Measurements from ENCODE around the gene ANKLE1. TPM values are rescaled to one million over a fixed set of nuclear protein-coding genes. Genes with fewer than 3 reads are reported as not detected.

The ANKLE1 gene, protein sequence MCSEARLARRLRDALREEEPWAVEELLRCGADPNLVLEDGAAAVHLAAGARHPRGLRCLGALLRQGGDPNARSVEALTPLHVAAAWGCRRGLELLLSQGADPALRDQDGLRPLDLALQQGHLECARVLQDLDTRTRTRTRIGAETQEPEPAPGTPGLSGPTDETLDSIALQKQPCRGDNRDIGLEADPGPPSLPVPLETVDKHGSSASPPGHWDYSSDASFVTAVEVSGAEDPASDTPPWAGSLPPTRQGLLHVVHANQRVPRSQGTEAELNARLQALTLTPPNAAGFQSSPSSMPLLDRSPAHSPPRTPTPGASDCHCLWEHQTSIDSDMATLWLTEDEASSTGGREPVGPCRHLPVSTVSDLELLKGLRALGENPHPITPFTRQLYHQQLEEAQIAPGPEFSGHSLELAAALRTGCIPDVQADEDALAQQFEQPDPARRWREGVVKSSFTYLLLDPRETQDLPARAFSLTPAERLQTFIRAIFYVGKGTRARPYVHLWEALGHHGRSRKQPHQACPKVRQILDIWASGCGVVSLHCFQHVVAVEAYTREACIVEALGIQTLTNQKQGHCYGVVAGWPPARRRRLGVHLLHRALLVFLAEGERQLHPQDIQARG
- not detected for total RNA-seq (ENCODE audit: insufficient read depth, low replicate concordance)

DNA sequence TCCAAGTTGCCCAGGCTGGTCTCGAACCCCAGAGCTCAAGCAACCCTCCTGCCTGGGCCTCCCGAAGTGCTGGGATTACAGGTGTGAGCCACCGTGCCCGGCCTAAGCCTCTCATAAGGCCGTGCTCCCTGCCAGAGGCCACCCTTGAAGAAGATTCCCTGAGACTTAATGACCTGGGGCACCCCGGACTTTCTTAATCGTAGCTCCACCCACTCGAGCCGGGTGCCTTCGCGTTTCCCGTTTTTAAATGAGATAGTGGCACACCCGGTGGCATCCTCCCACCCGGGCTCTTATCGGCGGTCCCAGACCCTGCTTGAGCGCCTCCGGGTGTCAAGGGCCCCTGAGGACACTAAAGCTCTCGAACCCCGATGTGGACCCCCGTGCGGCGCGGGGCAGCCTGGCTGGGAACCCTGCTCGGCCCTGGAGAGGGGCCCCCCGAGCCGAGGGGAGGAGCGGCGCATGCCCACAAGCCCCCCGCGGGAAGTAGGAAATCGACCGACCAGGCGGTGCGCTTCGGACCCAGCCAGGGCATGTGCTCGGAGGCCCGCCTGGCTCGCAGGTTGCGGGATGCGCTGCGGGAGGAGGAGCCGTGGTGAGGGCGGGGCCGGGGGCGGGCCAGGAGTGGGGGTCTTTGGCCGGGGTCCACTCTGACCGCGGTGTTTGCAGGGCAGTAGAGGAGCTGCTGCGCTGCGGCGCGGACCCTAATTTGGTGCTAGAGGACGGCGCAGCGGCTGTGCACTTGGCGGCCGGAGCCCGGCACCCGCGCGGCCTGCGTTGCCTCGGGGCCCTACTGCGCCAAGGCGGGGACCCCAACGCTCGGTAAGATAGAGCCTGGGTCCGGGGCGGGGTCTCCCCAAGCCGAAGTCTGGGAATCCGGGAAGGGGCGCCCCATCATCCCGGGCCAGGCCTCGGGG, at the start of gene ANKLE1:
Gene ANKLE1, plus strand, starts transcription at position 511 of the 914 bp plus-strand sequence. Its CDS starts 20 bp downstream, at position 531.
- DNase-seq (ENCODE audit: low spot score) = peak; percentile 55

DNA sequence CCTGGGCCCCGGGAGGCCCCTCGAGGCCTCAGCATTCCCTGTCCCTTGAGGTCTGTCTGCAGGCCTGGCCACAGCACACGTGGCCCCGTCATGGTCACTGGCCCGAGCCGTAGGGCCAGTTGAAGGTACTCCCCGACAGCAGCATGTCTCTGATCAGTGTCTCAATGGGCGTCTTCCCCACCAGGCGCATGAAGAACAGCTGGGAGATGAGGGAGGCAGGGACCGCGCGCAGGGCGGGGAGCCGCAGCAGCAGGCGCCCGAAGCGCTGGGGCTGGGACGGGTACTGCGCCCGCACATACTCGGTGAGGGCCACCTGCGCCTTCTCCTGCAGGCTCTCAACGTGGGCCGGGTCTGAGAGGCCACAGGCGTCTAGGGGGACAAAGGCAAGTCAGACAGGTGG, 49.4 kb upstream of the ANKLE1 start:
- no peak for DNase-seq (ENCODE audit: low spot score)

DNA sequence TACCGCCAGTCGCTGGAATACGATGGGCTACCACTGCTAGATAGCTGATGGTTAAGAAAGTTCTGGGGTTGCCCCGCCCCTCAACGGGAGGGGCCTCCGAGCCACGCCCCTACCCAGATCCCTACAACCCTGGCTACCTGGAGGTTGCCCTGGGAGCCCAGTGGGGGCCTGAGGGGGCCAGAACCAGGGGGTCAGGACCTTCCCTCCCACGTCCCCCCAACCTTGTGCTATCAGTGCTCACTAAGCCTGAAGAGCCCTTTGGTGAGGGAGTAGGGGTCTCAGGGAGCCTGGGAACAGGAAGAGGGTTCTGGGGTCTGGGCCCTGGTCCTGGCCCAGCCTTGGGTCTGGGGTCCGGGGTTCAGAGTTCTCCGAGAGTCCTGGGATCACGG, 46.8 kb upstream of the ANKLE1 start:
- no peak for DNase-seq (ENCODE audit: low spot score)

DNA sequence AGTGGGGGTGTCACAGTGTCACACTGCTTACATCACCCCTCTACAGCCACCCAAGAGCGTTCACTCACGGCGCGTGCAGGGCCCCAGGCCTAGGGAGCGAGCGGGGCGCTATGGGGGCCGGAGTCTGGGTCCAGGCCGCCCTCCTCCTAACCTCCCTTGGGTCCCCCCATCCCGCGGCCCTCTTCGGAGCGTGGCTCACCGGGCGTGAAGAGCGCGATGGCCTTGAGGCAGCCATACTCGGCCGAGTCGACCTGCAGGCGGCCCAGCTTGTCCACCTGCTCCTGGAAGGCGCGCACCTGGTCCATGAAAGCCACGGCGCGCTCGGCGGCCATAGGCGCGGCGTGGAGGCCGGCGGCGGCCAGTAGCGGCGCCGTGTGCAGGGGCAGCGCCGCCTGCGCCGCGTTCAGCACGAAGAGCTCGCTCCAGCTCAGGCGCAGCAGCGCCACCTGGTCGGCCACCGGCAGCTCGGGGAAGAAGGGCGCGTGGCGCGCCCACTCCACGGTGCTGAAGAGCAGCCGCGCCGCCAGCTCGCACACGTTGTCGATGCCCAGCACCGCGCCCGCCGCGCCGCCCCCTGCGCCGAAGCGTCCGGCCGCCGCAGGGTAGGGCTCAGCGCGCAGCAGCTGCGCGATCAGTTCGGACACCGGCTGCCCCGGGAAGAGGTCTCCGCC, 46.3 kb upstream of the ANKLE1 start:
- DNase-seq (ENCODE audit: low spot score) = peak; percentile 76

DNA sequence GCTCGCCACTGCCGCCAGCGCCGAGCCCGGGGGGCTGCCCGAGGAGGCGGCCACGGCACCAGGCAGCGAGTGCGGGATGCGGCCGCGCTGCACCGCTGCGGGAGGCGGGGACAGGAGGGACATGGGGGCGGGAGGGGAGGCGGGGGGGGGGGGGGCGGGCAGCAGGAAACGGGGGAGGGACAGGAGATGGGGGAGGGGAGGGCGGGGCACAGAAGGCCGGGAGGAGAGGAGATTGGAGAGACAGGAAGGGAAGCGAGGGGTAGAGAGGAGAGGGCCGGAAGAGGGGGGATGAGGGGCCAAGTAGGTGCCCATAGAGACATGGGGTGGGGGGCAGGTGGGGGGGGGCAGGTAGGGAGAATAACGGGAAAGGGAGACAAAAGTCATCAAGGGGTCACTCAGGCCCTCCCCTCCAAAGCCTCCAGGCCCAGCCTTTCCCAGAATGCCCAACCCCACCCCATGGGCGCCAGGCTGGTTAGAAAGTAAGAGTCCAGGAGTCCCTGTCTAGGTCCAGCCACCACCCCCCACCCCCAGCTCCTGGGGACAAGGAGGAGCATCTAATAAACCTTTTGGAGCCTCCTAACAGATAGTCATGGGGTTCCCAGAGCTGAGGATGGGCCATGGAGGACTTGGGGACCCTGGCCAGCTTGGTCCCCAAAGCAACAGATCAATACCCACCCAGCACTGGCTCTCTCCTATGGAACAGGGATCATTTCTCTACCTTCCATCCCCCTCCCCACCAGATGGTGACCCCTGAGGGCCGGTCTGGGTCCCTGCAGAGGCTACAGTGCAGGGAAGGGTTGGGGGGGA, 45.5 kb upstream of the ANKLE1 start:
- peak; percentile 45 for DNase-seq (ENCODE audit: low spot score)

DNA sequence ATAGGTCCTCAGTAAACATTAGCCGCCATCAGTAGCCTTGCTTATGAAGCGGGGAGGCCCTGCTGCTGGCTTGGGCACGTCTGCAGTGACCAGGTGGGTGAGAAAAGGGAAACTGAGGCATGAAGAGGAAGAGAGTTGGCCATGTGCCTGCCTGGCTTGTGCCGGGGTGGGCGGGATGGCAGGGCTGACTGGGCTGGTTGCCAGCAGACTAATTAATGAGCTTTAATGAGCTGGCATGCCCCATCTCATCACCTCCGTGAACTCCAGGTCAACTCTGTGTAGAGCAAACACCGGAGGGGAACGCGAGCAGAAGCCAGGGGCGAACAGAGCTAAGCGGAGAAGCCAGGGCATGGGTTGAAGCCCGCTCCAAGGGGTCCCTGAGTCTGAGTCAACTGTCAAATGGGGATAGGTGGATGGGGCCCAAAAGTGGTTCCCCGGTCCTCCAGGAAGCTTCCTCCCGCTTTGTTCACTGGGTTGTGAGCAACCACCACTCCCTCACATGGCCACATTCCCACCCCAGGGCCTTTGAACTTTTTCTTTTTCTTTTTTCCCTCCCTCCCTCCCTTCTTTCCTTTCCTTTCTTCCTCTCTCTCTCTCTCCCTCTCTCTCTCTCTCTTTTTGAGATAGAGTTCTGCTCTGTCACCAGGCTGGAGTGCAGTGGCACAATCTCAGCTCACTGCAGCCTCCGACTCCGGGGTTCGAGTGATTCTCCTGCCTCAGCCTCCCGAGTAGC, 44.7 kb upstream of the ANKLE1 start:
- DNase-seq (ENCODE audit: low spot score) = no peak

DNA sequence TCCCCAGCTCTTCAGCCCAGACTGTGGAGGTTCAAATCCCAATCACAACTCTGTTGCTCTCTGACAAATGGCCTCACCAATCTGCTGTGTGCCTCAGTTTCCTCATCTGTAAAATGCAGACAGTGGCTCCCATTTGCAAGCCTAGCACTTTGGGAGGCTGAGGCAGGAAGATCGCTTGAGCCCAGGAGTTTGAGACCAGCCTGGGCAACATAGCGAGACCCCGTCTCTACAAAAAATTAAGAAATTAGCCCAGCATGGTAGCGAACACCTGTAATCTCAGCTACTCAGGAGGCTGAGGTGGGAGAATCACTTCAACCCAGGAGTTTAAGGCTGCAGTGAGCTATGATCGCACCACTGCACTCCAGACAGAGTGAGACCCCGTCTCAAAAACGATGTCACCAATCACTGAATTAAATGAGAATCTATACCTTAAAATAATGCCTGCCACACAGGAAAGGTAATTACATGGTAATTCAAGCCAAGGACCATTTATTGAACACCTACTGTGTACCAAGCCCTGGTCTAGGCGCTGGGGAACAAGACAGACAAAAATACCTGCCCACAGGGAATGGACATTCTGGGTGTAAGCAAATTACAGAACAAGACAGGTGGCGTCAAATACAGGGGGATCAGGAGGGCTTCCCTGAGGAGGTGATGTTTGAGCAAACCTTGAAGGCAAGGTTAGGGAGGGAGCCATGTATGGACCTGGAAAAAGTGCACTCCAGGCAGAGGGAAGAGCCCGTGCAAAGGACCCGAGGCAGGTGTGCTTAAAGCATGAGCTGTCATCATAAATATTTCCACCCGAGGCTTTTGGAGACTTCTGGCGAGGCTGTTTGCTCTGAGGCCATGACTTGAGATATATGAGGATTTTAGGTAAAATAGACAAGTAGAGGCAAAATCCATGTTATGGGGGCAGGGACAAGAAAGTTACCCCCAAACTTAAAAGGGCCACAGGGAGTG, 43.7 kb upstream of the ANKLE1 start:
- no peak for DNase-seq (ENCODE audit: low spot score)

DNA sequence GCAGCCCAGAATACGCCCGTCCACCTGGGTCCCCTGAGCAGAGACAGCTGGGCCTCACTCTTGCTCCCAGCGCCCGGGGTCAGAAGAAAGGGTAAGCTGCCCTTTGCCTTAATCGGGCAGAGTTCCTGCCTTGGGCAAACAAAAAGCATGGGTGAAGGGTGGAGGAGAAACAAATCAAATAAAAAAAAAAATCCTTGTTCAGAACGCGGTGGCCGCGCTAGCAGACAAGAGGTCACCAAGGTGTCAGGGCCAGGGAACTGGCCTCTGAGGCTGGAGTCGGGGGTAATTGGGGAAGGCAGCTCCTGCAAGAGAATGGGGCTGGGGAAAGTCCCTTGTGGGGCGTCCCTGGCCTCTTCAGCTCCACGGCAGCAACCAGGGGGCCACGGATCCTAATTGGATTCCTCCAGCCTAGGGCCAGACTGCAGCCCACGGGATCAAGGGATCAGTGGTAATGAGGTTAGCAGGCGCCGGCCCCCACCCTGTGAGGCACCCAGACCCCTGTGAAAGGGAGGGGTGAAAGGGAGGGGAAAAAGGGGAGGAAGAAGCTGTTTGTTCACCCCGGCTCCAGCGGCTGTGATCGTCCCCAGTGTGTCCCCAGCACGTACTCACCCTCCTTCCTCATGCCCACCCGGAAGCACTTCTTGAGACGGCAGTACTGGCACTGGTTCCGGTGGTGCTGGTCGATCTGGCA, 41.5 kb upstream of the ANKLE1 start:
- peak; percentile 46 for DNase-seq (ENCODE audit: low spot score)

DNA sequence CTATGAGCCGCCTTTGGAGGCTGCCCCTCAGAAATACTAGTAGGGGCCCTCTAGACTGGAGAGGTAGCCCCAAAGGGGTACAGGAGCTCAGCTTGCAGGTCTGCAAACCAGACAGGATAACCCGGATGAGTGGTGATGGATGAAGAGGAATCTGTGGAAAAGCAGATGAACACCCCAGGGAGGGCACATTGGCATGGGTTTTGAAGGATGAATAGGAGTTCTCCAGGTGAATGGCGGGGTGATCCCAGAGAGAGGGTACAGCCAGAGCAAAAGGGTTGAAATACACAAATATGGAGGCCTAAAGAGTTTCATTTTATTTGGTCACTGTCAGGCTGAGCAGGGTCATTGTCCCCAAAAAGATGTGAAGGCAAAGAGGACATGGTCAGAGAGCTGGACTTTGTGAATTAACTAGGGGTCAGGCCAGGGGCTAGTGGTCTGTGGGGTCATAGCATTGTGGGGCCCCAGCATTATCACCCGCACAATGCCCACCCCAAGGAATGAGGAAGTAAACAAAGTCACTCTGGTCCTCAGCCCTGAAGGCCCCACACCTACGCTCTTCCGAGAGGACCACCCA, 40.8 kb upstream of the ANKLE1 start:
- no peak for DNase-seq (ENCODE audit: low spot score)

DNA sequence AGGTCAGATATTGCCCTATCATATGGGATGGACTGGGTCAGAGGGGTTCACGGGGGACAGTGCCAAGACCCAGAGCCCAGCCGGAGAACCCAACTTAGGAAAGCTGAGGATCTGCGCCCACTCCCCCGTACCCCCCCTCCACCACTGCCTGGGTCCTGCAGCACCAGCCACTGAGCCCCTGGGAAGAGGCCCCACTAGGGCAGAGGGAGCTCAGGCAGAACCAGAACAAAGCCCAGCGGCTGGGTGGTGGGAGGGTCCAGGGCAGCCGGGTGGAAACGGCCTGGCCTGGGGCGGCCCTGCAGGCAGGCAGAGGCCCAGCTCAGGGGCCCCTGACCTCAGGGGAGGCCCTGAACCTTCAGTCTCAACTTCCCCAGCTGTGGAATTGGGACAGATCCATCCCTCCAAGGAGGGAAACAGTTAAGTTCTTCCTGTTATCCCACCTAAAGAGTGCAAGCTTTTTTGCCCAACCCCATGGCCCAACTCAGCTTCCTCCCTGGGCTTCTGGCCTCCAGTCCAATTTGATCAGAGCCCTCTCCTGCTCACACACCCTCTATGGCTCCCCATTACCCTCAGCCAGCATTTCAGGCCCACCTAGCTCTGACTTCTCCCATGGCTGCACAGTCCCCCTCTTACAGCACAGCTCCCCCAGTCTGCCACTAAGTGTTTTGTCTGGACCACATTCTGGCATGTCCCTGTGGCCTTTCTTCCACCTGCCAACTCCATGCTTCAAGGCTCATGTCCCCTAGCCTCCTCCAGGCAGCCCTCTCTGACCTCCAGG, 39.1 kb upstream of the ANKLE1 start:
- DNase-seq (ENCODE audit: low spot score) = peak; percentile 40

DNA sequence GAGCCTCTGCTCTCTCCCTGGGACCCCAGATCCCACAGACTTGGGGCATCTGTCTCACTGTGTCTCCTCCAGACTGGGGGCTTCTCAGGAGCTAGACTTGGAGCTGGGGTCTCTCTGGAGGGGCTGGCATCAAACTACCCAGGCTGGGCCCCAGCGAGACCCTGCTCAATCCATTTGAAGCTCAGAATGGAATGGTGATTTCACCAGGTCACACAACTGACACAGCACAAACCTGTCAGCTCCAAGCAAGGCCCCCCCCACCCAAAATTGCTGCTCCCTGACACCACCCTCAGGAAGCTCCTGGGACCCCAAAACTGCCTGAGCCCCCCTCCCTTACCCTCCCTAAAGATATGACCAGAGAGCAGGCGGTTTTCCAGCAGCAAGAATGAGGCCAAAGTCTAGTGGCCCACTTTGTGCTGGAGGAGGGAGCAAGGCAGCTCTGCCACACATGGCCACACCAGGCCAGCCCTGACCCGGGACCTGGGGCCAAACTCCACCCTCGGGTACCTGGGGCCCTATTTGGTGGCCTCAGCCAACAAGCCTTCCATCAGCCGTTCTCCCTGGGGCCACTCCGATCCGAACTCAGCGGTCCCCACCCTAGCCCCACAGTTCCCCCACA, 38.4 kb upstream of the ANKLE1 start:
- no peak for DNase-seq (ENCODE audit: low spot score)

DNA sequence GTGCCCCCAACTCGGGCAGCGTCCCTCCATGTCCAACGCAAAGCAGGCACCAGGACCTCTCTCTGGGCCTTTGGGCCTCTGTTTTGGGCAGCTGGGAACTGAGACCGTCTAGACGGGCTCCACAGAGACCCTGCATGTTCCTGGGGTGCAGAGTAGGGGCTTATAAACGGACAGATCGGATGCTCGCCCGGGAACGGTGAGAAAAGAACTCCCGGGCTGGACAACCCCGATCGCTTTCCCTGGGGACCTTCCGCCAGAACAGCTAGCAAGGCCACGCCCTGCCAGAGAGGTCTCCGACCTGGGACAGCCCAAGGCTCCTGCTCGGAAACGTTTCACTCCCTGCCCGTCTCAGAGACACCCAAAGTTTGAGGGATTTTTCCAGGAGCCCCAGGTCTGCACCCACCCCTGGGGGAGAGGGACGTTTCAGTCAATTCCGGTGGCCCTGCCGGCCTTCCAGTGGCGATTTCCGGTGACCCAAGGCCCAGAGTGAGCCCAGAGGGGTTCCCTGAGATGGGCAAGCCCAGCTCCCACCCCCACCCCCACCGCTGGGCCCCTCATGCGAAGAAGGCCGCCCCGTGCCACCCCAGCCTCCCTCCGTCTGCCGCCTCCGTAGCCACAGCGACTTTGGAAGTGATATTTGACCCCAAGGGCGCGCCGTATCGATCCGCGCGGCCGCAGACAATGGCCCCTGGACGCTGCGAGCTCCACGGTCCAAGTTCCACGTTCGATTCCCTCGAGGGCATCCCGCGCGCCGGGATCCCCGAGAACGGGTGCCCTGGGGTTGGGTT, 37.7 kb upstream of the ANKLE1 start:
- DNase-seq (ENCODE audit: low spot score) = peak; percentile 49

DNA sequence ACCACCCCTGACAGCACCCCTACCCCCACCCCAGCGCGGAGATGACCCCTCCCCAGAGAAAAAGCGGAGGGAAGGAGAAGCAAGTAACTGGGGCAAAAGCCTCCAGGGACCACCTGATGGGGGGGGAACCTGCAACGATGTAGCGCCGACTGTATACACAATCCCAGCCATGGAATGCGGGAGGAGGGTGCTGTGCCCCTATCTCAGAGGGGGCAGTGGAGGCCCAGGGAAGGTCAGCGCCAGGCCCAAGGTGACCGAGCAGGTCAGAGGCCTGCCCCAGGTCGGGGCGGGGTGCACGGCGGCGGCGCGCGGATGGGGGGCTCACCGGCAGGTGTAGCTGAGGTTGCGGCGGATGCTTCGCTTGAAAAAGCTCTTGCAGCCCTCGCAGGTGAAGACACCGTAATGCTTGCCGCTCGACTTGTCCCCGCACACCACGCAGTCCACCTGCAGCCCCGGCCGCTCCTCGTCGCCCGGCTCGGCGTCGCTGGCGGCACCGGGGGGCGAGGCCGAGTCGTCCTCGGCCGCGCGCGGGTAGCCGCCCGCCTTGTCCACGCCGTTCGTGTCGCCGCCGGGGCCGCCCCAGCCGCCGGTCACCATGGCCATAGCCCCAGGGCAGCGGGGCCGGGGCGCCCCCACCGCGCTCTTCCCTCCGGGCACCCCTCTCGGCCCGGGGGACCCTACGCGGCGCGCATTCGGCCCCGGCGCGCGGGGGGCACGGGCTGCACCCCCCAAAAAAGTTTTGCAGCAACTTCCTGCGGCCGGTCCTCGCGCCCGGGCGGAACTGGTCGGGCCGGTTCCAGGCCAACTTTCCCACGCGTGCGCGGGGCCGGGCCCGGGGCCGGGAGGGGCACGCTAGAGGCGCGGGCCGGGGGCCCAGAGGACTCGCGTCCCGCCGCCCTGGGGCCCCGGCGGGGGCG, 36.8 kb upstream of the ANKLE1 start:
- DNase-seq (ENCODE audit: low spot score) = peak; percentile 46

DNA sequence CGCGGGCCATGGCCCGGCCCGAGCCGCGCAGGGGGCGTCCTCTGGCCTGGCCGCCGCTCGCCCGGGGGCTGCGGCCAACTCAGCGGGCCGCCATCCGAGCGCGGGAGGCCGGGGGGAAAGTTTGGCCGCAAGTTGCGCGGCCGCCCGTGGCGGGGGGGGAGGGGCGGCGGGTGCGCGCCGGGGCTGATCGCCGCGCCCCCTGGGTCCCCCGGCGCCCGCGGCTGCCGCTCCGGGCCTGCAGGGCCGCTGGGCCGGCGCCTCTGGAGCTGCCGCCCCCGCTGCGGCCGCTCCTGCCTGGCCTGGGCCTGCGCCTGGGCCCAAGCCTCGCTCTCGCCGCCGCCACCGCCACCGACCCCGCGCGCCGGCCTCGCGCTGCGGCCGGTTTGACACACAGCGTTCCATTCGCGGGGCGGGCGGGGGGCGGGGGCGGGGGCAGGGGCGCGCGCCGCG, 36.1 kb upstream of the ANKLE1 start, which contains the start of gene NR2F6:
Gene NR2F6, minus strand, starts transcription at position 385 of the 450 bp plus-strand sequence. CDS start 699 bp downstream, outside the sequence.
- DNase-seq (ENCODE audit: low spot score) = no peak
